CD8-positive, alpha-beta memory T cell (primary cell): ENCODE measurements around the gene VWDE. TPM values are rescaled to one million over a fixed set of nuclear protein-coding genes. Genes with fewer than 3 reads are reported as not detected.

Experiments
- CTCF ChIA-PET: fragments of 350-600 bp; sonication (Branson Sonifier 250); formaldehyde crosslinking; loops from one replicate; lab custom pipeline; 2021; ENCODE audit warnings: antibody characterized with exemption; lab: Charles Lee
- POLR2A ChIA-PET: fragments of 350-600 bp; sonication (Branson Sonifier 250); formaldehyde crosslinking; loops from one replicate; lab custom pipeline; 2021; ENCODE audit warnings: antibody characterized with exemption; lab: Charles Lee
- DNase-seq, 5 donors: peaks; one replicate each; pipeline versions ENCODE4 v3.0.0 to v3.0.0-alpha.2; 2020 to 2022; ENCODE audit warnings: mixed read lengths in 1 of 5
- H3K27ac ChIP-seq: one replicate; pipeline ENCODE4 v1.7.0; 2013; ENCODE audit warnings: low read depth, mild to moderate bottlenecking, low read length, moderate library complexity
- H3K27me3 ChIP-seq: 2 replicates; pipeline ENCODE4 v1.7.0; 2013; ENCODE audit warnings: low read length, mild to moderate bottlenecking; ENCODE audit not compliant: insufficient read depth, poor library complexity, severe bottlenecking
- H3K36me3 ChIP-seq: 2 replicates; pipeline ENCODE4 v1.7.0; 2013; ENCODE audit warnings: mild to moderate bottlenecking, low read length, moderate library complexity; ENCODE audit not compliant: insufficient read depth
- H3K4me1 ChIP-seq: 2 replicates; pipeline ENCODE4 v1.7.0; 2013; ENCODE audit warnings: mild to moderate bottlenecking, low read length, moderate library complexity; ENCODE audit not compliant: insufficient read depth
- H3K4me3 ChIP-seq: 2 replicates; pipeline ENCODE4 v1.7.0; 2013; ENCODE audit warnings: mild to moderate bottlenecking, low read length
- H3K9me3 ChIP-seq: 2 replicates; pipeline ENCODE4 v1.7.0; 2013; ENCODE audit warnings: mild to moderate bottlenecking, low read length
- H3K27ac Mint-ChIP-seq, 8 donors: one replicate each; pipeline ENCODE4 v1.8.0; 2020 to 2021; ENCODE audit warnings: mixed read lengths in 8 of 8, mild to moderate bottlenecking in 6 of 8, inconsistent platforms in 3 of 8, moderate library complexity in 3 of 8
- H3K27me3 Mint-ChIP-seq, 2 donors: one replicate each; pipeline ENCODE4 v1.8.0; 2020 to 2021; ENCODE audit warnings: mixed read lengths in 2 of 2, mild to moderate bottlenecking in 1 of 2, moderate library complexity in 1 of 2
- H3K36me3 Mint-ChIP-seq, 3 donors: one replicate each; pipeline ENCODE4 v1.8.0; 2020 to 2021; ENCODE audit warnings: mixed read lengths in 3 of 3, inconsistent platforms in 1 of 3, mild to moderate bottlenecking in 1 of 3
- H3K4me1 Mint-ChIP-seq, 3 donors: one replicate each; pipeline ENCODE4 v1.8.0; 2020 to 2021; ENCODE audit warnings: mixed read lengths in 3 of 3, inconsistent platforms in 1 of 3, mild to moderate bottlenecking in 1 of 3
- H3K4me3 Mint-ChIP-seq, 7 donors: one replicate each; pipeline ENCODE4 v1.8.0; 2020 to 2021; ENCODE audit warnings: mixed read lengths in 7 of 7, mild to moderate bottlenecking in 6 of 7, moderate library complexity in 4 of 7, inconsistent platforms in 2 of 7
- H3K9me3 Mint-ChIP-seq, 5 donors: one replicate each; pipeline ENCODE4 v1.8.0; 2020 to 2022; ENCODE audit warnings: mixed read lengths in 5 of 5, mild to moderate bottlenecking in 3 of 5, moderate library complexity in 2 of 5, inconsistent platforms in 1 of 5
- polyA plus RNA-seq: library from polyadenylated mRNA; unstranded; fragments of 300-500 nt; fragmentation: Illumina TruSeq; gene quantifications from one replicate; pipeline ENCODE4 v1.2.3, GENCODE V29; 2021
- total RNA-seq, 2 experiments: library from RNA; stranded (reverse); gene quantifications; one replicate each; pipeline ENCODE4 v1.2.3, GENCODE V29; 2021

Gene VWDE
- total and polyA plus RNA-seq, 3 experiments from 2014 or later: 0.25 to 0.71 (median 0.55) TPM

DNA sequence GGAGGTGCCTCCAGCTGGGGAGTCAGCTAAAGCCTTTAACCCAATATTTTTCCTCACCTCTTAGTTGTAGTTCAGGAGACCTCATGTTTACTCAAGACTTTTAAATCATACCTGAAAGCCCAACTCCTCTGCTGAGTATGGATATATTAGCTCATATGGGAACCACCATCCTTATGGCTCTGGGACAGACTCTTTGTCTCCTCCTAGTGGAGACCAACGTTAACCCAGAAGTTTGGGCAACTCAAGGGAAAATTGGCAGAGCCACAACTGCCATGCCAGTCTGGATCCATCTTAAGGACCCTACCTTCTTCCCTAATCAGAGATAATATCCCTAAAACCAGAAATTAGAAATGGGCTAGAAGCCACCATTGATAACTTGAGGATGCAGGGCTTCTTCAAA is 111.8 kb downstream of the VWDE start:
- Histone ChIP-seq H3K4me1 (no peaks in the 10 kb centered on the region), H3K27ac (no peak overlapping the region), H3K4me3 (no peak overlapping the region), H3K36me3 (no peaks in the 10 kb centered on the region), H3K9me3 (peaks cover 4% of the 10 kb centered on the region), H3K27me3 (no peaks in the 10 kb centered on the region)
- H3K27me3 Mint-ChIP-seq: peaks cover 1 to 7% of the 10 kb centered on the region in 2 donors
- H3K36me3 Mint-ChIP-seq: peaks cover 0 to 2% (median 0%) of the 10 kb centered on the region in 3 donors
- H3K27ac Mint-ChIP-seq: no peak overlapping the region
- CTCF ChIA-PET: interaction anchor here (1.2 to 1.4 kb wide), 2 partner anchors 10 to 180 kb away, joined by 3 to 9 read pairs; no protein-coding TSS in a partner anchor
- DNase-seq: no peak
- POLR2A ChIA-PET: no interaction called here
- peaks cover 0 to 7% (median 0%) of the 10 kb centered on the region in 5 donors for H3K9me3 Mint-ChIP-seq
- H3K4me1 Mint-ChIP-seq: no peaks in the 10 kb centered on the region
- H3K4me3 Mint-ChIP-seq: no peak overlapping the region

DNA sequence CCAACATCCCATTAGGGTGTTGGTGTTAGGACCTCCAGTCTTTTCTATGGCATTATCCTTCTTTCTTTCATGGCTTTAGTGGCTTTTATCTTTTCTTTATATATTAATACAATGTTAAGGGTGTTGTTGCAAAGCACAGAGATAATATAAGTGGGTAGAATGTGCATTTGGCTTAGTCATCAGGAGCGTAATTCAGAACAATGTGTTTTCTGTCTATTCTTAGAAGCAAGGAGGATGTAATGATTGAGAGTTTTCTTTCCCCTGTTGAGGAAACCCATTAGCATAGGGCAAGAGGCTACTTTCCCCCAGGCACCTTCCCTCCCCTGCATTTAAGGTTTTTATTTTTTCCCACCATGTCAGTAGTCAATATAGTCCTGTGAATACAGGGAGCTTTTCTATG is 112.9 kb downstream of the VWDE start:
- no peaks in the 10 kb centered on the region for H3K4me1 Mint-ChIP-seq
- H3K4me3 Mint-ChIP-seq: no peak overlapping the region
- H3K36me3 Mint-ChIP-seq: peaks cover 0 to 2% (median 0%) of the 10 kb centered on the region in 3 donors
- ChIA-PET CTCF (interaction anchor here (1.4 kb wide), 1 partner anchor 178 kb away, joined by 9 read pairs; no protein-coding TSS in a partner anchor), POLR2A (no interaction called here)
- H3K9me3 Mint-ChIP-seq: peaks cover 0 to 7% (median 0%) of the 10 kb centered on the region in 5 donors
- Histone ChIP-seq H3K4me3 (no peak overlapping the region), H3K27ac (no peak overlapping the region), H3K36me3 (no peaks in the 10 kb centered on the region), H3K9me3 (peaks cover 4% of the 10 kb centered on the region), H3K27me3 (no peaks in the 10 kb centered on the region), H3K4me1 (no peaks in the 10 kb centered on the region)
- no peak for DNase-seq
- no peak overlapping the region for H3K27ac Mint-ChIP-seq
- peaks cover 1 to 7% of the 10 kb centered on the region in 2 donors for H3K27me3 Mint-ChIP-seq

DNA sequence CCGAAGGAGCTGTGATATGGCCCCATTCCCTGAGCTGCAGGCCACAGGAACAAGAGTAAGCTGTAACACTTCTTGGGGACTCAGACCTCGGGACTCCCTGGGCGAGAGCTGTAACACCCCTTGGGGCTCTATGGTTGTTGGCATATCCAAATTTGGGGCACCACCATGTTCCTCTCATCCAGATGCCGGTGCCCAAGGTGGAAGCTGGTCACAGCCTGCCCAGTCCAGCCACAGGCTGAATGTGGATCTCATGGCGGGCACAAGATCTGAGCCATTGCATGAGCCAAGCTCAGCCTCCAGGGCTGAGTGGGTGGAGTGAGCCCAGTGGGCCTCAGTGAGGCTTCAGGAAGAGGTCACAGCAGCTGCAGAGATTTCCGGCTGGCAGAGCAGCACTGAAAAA is 113.7 kb downstream of the VWDE start:
- POLR2A ChIA-PET: no interaction called here

DNA sequence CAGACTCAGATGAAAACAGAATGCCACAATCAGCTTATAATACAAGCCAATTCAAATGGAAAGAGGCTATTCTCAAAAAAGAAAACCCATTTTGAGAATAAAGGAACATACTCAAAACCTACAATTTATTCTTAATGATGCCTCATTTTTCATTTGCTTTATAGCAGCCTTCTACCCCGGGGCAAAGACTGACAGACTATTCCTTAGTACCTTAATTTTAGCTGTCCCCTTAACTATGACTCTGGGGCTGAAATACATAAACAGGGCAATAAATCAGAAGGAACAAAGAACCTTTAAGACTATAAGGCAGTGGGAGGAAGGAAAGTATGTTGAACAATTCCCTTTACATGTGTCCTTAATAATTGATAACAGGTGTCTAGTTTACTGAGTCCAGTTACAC is 115.8 kb downstream of the VWDE start:
- Mint-ChIP-seq H3K4me1 (no peaks in the 10 kb centered on the region), H3K4me3 (no peak overlapping the region), H3K9me3 (peaks cover 0 to 7% (median 0%) of the 10 kb centered on the region in 5 donors), H3K36me3 (peaks cover 0 to 2% (median 0%) of the 10 kb centered on the region in 3 donors), H3K27ac (no peak overlapping the region), H3K27me3 (peaks cover 7 to 20% of the 10 kb centered on the region in 2 donors)
- no peak for DNase-seq
- H3K27ac ChIP-seq: no peak overlapping the region
- CTCF ChIA-PET: no interaction called here
- no peaks in the 10 kb centered on the region for H3K27me3 ChIP-seq
- H3K4me1 ChIP-seq: no peaks in the 10 kb centered on the region
- POLR2A ChIA-PET: no interaction called here
- no peaks in the 10 kb centered on the region for H3K36me3 ChIP-seq
- H3K9me3 ChIP-seq: peaks cover 4% of the 10 kb centered on the region
- no peak overlapping the region for H3K4me3 ChIP-seq

More for the DNA sequence above, 113.7 kb downstream of the VWDE start:
- H3K27ac Mint-ChIP-seq: no peak overlapping the region
- CTCF ChIA-PET: no interaction called here
- no peak overlapping the region for H3K4me3 Mint-ChIP-seq
- no peaks in the 10 kb centered on the region for H3K4me1 Mint-ChIP-seq
- Histone ChIP-seq H3K9me3 (peaks cover 4% of the 10 kb centered on the region), H3K4me1 (no peaks in the 10 kb centered on the region), H3K36me3 (no peaks in the 10 kb centered on the region), H3K4me3 (no peak overlapping the region), H3K27me3 (no peaks in the 10 kb centered on the region), H3K27ac (no peak overlapping the region)
- H3K27me3 Mint-ChIP-seq: peaks cover 1% of the 10 kb centered on the region in 2 donors
- no peak for DNase-seq
- H3K36me3 Mint-ChIP-seq: peaks cover 0 to 2% (median 0%) of the 10 kb centered on the region in 3 donors
- peaks cover 0 to 7% (median 0%) of the 10 kb centered on the region in 5 donors for H3K9me3 Mint-ChIP-seq

DNA sequence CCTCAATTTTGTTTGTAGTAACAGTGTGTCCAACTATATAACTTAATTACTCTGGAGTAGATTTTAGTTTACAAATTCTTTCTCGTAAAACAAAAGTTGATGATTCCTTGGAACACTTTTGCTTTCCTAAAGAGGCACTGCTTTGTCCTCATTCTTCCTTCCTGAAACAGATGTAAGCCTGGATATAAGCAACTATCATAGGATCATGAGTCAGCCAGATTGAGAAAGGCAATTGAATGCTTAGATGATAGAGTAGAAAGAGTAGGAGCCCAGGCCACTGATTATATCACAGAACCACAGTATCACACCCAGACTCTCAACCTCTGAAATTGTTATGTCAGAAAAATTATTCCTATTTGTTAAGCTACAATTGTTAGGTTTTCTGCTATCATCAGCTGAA is 122.6 kb downstream of the VWDE start:
- ChIA-PET POLR2A (no interaction called here), CTCF (no interaction called here)
- H3K36me3 Mint-ChIP-seq: peaks cover 0 to 17% (median 0%) of the 10 kb centered on the region in 3 donors
- no peaks in the 10 kb centered on the region for H3K9me3 ChIP-seq
- no peaks in the 10 kb centered on the region for H3K36me3 ChIP-seq
- H3K4me1 Mint-ChIP-seq: no peaks in the 10 kb centered on the region
- peaks cover 0 to 14% (median 12%) of the 10 kb centered on the region in 5 donors for H3K9me3 Mint-ChIP-seq
- no peaks in the 10 kb centered on the region for H3K4me1 ChIP-seq
- peaks cover 14 to 39% of the 10 kb centered on the region in 2 donors for H3K27me3 Mint-ChIP-seq
- no peak overlapping the region for H3K4me3 Mint-ChIP-seq
- no peak for DNase-seq
- no peak overlapping the region for H3K27ac Mint-ChIP-seq
- H3K27ac ChIP-seq: no peak overlapping the region
- H3K4me3 ChIP-seq: no peak overlapping the region
- peaks cover 5% of the 10 kb centered on the region for H3K27me3 ChIP-seq

Other genes starting within 250 kb of the VWDE start
- gene TMEM106B, start 192.6 kb downstream of the VWDE start, total RNA-seq: 10 to 100 TPM; 26.8 to 27.3 TPM
- 32.7 TPM for gene TMEM106B, start 192.6 kb downstream of the VWDE start, polyA plus RNA-seq
- gene SCIN, start 166.9 kb upstream of the VWDE start, total RNA-seq: under 1 TPM; 0.29 to 0.35 TPM
- not detected for gene SCIN, start 166.9 kb upstream of the VWDE start, polyA plus RNA-seq